Stimulated activated CD8-positive, alpha-beta memory T cell treated with anti-CD3 and anti-CD28 coated beads, Interleukin-4, amount 100 ng/mL, for 48 hours (primary cell): ENCODE results near the gene TEX13B.
"Not testable (repeated sequence)": the region's sequence is repeated elsewhere in the genome, so short reads cannot be mapped to it uniquely, and the experiment has no call there.

ENCODE experiments used
- DNase-seq: peaks from one replicate; pipeline ENCODE4 v3.0.0-alpha.2; 2020

Gene TEX13B, protein sequence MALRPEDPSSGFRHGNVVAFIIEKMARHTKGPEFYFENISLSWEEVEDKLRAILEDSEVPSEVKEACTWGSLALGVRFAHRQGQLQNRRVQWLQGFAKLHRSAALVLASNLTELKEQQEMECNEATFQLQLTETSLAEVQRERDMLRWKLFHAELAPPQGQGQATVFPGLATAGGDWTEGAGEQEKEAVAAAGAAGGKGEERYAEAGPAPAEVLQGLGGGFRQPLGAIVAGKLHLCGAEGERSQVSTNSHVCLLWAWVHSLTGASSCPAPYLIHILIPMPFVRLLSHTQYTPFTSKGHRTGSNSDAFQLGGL

DNA sequence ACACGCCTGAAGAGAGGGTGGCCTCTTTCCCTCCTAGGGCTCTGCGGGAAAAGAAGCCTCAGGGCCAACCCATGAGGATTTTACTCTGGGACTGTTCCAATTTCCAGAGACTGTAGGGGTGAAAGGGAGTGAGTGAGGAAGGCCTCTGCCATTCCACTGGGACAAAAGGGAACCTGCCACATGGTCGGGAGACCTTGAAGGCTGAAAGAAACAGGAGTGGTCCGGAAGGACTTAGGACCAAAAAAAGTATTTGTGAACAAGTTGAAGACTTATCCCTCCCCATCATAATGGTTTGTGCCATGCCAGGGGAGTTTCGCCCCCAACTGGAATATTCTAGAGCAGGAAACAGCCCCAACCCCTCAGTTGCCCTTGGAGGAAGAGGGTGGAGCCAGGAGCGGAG is at the start of gene TEX13B:
Gene TEX13B (minus strand): TSS at position 15 of the 400 bp plus-strand sequence. CDS start 243 bp downstream, outside the sequence.
- DNase-seq = no peak

DNA sequence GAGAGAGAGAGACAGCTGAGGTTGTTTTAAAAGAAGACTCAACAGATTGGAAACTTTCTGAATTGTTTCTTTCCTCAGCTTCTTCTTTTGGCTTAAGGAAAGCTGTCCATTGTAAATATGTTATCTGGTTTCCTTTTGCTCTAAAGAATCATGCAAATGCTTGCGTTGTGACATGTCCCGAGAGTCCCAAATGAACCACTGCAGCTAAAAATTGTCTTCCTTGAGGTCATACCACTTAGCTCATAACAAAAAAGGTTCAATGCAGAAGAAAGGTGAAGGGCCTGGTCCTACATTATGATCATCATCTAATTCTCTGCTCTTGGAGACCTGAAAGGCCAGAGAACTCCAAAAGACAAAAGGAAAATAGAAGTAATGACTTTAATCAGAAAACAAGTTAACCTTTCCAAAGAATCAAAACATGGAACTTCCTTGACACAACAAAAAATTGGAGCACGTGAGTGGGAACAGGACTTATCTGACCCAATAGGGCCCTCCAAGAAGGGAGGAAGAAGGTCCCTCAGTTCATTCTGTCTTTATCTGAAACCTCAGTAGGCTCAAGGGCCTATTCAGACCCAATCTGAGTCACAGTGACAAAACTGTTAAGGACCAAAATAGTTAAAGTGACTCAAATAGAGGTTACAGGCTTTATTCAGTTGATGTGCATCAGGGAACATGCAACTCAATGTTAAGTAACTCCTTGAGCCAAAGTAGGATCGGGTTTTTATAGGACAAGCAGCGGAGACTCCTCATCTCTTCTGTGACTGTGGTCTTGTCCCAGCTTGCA is 48.0 kb upstream of the TEX13B start:
- DNase-seq = no peak

DNA sequence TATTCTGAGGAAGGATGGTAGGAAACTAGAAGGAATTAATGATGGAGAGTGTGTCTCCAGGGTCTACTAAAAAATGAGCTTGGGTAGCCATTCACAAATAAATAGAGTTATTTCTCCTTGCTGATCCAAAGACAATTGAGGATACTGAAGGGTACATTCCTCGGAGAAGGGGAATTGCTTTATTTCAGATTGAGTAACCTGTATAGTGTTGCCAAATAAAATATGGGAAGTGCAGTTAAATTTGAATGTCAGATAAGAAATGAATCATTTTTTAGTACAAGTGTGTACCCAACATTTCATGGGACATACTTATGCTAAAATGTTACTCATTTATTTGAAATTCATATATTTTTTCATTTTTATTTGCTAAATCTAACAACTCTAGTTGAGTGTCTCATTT is 46.7 kb upstream of the TEX13B start:
- no peak for DNase-seq

DNA sequence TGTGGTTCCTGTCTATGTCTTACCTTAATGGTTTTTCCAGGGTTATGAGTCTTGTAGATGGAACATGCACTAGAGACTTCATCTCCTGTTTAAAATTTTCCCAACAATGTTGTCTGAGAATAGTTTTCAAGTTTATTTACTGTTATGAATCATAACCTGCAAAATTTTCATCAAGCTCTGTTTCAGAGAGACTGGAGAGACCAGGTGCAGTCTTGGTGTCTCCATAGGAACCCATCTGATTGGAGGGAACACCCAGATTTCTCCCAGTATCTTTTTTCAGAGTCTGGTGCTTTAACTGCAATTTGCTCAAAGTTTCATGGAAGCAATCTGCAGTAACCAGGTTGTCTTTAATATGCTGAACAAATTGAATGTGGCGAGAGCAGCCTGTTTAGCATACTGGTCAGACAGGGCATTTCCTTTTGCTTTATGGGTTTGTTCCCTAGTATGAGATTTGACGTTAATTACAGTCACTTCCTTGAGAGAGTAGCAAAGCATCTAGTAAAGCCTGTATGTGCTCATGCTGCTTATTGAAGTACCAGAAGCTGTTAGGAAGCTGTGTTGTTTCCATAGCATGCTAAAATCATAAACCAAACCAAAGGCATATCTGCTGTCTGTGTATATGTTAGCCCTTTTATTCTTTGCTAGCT is 43.9 kb upstream of the TEX13B start:
- no peak for DNase-seq

DNA sequence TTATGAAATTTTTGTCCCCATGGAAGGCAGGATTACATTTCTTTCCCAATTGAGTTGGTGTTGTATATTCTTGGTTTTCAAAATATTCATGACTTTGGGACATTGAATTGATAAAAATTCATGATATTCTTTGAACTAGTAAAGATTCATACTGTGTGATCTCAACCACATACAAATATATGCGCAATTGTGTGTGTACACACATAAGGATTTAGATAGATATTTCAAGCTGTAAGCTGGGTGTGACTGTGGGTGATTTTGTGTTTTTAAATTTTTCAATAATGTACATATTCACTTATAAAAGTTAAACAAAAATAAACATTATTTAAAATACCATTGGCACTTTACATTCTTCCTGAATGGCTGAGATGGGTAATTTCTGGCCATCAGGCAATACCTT is 43.2 kb upstream of the TEX13B start:
- no peak for DNase-seq

DNA sequence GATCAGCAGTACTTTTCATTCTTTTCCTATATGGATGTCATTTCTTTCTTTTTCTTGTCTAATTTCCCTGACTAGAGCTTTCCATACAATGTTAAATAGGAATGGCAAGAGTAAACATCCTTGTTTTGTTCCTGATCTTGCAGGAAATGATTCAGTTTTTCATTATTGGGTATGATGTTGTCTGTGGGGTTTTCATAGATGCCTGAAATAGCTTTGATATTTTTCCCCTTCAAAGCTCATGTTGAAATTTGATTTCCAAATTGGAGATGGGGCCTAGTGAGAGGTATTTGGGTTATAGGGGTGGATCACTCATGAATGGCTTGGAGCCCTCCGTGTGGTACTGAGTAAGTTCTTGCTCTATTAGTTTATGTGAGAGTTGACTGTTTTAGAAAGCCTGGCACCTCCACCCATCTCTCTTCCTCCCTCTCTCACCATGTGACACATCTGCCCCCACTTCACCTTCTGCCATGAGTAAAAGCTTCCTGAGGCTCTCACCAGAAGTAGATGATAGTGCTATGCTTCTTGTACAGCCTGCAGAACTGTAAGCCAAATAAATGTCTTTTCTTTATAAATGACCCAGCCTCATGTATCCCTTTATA is 40.4 kb upstream of the TEX13B start:
- no peak for DNase-seq

DNA sequence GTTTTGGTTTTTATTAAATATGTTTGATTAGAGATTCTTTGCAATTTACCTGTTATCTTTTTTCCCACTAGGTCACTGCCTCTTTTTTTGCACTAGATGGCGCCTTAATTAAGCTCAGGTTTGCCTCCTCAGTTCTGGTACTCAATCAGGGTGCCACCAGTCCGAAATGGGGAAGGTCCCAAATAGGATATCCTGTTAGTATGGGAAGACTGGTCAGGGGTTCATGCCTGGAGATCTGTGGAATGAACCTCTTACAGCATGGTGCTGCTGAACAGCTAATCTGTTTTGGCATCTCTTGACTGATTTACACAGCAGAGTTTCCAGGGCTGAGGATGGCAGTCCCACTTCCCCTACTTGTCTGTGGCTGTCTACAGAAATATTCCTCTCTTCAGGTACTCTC is 38.5 kb upstream of the TEX13B start:
- peak; percentile 23 for DNase-seq

DNA sequence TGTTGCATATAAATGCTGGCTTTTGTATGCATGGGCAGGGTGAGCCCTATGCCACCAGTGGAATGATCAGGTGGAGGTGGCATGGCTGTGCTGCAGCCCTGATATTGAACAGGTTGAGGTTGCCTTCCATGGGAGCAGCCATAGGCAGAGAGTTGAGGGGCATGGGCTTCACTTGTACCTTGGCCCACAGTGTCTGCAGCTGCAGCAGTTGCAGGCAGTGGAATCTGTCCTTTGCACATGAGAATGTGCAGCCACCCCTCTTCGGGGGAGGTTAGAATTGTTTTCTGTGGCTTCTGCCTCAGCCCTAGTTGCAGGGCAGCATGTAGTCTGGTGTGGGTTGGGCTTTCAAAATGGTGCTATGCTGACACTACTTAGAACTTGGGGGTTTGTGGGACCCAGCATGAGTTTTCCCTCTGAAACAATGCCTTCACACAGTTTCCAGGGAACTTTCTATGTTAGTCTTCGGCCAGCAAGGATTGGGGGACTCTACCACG is 37.3 kb upstream of the TEX13B start:
- DNase-seq = no peak

DNA sequence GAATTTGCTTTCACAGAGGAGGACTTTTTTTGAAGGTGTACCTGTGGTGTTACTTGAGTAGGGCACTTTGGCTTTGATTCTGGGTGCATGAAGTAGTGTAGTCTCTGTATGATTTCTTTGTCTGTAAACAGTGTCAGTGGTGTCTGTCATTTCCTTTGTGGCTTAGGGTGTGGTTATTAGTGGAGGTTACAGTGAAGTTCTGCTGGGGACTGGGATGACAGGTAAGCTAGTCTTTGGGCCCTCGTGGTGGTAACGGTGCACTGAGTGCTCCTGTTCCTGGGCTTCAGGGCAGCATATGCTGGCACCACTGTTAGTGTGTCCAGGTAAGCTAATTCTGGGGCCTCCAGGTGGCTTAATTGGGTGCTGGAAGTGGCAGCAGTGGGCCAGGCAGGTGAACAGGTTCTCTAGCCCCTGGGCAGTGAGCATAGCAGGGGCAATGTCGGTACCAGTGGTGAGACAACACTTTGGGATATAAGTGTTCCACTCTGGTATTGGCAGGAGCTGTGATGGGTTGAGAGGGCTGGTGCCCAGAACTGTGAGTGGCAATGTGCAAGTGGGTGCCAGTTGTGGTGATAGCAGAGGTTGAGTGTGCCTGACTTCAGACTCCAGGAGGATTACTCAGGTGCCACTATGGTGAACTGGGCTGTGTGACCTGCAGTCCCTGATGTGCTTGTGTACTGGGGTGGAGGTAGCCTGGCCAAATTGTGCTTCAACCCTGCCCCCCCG is 36.6 kb upstream of the TEX13B start:
- DNase-seq = no peak

DNA sequence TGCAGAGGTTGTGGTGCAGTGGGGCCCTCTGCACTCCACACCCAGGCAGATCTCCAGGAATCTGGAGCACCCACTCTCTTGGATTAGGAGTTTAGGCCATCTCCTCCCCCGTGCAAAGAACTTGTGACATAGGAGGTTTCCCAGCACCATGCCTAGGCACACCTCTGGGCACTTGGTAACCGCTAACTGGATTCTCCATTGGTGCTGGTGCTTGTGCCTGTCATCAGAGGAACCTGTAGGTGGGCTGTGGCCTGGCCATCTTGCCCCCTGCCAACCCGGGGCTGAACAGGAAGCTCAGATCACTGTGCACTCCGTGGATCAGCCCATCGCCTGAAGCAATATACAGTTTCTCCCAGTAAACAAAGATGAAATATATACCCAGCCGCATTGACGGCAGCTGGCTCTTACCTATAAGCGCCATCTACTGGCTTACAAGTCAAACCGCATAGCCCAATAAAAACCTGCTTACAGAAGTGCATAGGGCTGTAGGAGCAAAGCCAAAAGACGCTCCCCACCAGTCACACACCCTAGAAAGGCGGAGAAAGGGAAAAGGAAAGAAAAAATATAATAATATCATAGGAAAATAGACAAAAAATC is 19.1 kb upstream of the TEX13B start:
- no peak for DNase-seq

DNA sequence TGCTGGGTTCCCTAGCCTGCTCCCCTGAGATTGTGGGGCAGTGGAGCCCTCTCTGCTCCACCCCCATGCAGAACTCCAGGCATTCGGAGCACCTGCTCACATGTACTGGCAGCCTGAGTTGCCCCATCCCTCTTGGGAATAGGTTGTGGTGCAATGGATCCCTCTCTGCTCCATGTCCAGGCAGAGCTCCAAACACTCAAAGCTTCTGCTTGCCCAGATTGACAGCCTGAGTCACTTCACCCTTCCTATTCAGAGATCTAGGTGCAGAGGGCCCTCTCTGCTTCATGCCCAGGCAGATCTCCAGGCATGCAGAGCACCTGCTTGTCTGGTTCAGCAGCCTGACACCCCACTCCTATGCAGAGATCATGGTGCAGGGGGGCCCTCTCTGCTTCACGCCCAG is 18.6 kb upstream of the TEX13B start:
- no peak for DNase-seq

DNA sequence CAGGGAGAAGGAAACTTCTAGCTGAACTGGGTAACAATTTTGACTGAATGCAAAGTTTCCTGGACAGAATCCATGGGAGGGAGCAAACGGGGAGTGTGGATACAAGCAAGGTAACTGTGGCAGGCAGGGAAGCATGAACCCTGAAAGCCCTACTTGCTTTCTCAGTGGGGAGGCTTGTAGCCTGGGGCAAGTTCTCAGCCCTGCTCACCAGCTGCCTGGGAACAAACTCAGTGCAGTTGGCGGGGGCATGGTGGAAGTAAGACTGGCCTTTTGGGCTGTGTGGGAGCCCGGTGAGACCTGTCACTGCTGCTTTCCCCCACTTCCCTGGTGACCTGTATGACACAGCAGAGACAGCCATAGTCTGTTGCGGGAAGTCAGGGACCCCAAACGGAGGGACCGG is 14.0 kb upstream of the TEX13B start:
- DNase-seq = no peak

DNA sequence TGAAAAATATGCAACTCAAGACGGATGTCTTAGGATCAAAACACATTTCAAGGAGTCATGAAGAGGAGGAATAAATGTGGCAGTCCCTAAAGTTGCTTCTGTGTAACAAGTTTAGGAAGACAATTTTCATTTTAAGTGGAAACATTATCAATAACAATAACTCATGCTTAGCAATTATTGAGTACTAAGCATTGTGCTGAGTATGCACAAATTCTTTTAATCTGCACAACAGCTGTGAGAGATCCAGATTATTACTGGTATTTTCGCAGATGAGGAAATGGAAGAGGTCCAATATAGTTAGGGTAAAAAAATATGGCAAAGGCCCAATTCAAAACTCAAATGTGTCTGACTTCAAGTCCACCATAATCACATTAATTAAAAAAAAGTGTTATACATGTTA is 2.9 kb upstream of the TEX13B start:
- DNase-seq = no peak

DNA sequence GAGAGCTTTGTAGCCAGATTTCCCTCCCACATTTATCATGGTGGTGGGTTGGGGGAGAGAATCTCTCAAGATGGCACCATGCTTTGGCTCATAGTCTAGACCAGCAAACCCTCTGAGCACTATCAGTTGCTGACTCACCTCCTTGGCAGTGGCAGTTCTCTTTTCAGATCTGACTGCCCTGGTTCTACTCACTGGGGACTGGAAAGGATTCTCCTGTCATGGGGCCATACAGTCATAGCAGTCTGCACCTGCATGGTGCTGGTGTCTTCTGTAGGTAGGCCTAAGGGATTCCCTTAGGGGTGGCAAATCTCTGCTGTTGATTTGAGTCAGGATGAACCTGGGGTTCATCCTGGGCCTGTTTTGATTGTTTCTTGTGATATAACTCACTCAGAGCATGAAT is 2.6 kb downstream of the TEX13B start:
- no peak for DNase-seq

DNA sequence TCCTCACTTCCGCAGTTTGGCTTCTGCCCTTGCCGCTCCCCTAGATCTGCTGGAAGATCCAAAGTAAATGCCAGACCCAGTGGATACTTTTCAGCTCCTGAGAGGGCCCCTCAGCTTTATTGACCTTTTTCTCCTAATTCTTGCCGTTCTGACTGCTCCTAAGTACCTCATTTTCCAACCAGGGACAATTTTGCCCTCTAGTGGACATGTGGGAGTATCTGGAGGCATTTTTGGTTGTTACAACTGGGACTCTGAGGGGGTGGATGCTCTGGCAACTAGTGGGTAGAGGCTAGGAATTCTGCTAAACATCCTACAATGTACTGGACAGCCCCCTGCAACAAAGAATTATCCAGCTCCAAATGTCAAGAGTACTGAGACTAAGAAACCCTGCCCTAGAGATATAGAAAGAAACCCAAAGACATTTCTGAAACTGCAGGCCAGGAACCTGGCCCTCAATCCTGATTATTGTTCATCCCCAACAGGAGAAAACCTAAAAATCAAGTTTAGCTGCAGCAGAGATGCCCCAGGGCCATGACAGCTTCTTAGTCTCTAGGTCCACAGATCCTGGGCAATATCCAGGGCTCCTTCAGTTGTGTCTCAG is 3.4 kb downstream of the TEX13B start:
- no peak for DNase-seq

DNA sequence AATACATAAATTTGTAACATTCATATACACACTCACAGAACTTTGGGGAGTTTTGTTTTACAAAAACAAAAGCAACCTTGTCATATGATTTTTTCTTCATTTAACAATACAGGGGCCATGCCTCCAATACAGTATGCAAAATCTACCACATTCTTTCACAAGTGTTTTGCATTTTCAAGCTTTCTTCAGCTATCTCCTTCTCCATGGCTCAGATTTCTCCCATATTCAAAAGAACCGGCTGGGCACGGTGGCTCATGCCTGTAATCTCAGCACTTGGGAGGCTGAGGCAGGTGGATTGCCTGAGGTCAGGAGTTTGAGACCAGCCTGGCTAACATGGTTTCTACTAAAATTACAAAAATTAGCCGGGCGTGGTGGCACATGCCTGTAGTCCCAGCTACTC is 4.1 kb downstream of the TEX13B start:
- DNase-seq = no peak

DNA sequence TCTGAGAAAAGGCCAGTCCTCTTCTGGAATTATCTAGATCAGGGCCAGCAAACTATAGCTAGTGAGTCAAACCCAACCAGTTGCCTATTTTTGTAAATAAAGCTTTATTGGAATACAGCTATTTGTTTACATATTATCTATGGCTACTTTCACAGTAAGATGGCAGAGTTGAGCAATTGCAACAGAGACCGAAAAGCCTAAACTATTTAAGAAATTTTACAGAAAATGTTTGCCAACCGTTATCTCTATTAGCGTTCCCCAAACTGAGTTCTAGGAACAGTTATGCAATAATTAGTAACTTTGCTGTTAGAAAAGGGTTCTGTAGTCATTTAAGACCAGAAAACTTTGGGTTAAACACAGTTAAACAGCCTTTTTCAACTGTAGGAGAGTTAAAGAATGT is 10.5 kb downstream of the TEX13B start:
- DNase-seq = no peak

DNA sequence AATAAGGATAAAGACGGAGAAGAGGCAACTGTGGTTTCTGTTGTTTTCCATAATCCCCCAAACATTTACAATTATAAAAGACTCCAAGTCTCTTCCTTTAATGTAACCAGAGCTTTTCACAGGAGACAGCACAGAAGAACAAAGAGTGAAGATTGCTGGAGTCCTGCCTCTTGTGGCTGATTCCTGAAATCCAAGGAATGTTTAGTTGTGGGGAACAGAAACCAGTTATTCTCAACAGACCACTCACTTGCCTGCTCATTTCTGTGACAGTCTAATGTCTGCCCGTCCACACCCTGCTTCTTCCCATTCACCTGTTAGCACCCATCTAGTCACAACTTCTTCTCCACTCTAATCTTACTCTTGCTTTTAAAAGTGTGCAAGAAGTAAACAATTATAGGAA is 12.1 kb downstream of the TEX13B start:
- no peak for DNase-seq

DNA sequence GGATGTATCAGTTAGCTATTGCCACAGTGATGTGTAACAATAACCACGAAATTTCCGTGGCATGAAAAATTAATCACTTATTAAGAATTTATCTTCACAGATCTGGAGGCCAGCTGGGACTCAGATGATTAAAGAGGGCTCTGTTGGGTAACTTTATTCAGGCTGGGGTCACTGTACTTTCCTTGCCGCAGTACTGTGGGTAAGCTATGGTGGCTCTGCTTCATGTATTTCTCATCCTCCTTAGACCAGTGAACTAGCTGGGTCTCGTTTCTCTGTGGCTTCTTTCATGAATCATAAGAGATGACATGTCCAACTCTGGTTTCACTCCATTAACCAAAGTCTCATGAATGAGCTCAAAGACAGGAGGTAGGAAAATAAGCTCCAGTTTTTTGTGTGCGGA is 13.5 kb downstream of the TEX13B start:
- DNase-seq = no peak

DNA sequence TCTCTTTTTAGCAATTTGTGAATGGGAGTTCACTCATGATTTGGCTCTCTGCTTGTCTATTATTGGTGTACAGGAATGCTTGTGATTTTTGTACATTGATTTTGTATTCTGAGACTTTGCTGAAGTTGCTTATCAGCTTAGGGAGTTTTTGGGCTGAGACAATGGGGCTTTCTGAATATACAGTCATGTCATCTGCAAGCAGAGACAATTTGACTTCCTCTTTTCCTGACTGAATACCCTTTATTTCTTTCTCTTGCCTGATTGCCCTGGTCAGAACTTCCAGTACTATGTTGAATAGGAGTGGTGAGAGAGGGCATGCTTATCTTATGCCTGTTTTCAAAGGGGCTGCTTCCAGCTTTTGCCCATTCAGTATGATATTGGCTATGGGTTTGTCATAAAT is 26.8 kb downstream of the TEX13B start:
- not testable (repeated sequence) for DNase-seq

DNA sequence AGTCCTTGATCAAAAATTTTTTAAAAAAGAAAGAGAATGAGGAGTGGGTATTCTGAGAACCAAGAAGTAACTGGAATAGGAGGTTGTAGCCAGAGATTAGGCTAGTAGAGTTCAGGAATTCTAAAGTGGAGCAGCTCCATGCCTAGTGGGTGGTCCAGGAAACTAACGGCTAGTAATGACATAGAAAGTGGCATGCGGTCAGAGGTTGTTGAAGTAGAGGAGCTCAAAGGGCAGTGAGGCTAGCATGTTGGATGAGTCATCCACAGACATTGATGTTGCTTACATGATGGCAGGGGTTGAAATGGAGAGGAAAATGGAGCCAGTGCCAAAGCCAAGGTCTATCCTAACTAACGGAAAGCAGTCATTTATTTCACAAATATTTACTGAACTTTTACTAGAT is 42.1 kb downstream of the TEX13B start:
- DNase-seq = no peak

DNA sequence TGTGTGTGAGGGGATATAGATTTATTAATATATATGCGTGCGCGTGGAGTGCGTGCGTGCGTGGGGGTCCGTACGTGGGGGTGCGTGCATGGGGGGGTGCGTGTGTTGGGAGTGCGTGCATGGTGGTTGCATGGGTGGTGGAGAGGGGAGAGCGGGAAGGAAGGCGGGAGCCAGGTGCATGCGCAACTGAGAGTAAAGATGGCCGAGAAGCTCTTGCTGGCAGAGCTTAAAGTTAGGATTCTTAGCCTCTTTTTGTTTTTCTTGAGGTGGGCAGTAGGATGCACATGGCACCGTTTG is 45.8 kb downstream of the TEX13B start:
- no peak for DNase-seq
